ENCODE measurements around the gene SLC16A6. TPM values are rescaled to one million over a fixed set of nuclear protein-coding genes. Genes with fewer than 3 reads are reported as not detected.
"Not testable (repeated sequence)": the region's sequence is repeated elsewhere in the genome, so short reads cannot be mapped to it uniquely, and the experiment has no call there.

The SLC16A6 gene
- total and polyA plus RNA-seq, 2 experiments from 2014 or later: 0.16 to 0.32 TPM

DNA sequence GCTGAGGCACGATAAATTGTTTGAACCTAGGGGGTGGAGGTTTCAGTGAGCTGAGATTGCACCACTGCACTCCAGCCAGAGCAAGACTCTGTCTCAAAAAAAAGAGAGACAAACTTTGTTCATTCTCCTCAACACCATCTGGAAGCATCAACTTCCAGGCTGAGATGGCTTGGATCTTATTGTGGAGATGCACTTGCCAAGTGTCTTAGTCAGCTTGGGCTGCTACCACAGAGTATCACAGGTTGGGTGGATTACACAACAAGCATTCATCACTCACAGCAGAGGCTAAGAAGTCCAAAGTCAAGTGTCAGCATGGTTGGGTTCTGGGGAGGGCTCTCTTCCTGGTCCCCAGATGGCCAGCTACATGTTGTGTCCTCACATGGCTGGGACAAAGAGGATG lies 58.2 kb downstream of the SLC16A6 start:
- H3K4me1 ChIP-seq (ENCODE audit: insufficient read depth); H3K9me2 ChIP-seq (ENCODE audit: insufficient read depth); H2AFZ ChIP-seq; H3K4me3 ChIP-seq; H4K20me1 ChIP-seq (ENCODE audit: insufficient read depth); H3K9me3 ChIP-seq (ENCODE audit: low read depth); H3K36me3 ChIP-seq (ENCODE audit: low read depth); H3K9ac ChIP-seq; in situ Hi-C loops (cut with MboI); H3K27me3 ChIP-seq (replicated peaks; ENCODE audit: insufficient read depth); H3K79me2 ChIP-seq (ENCODE audit: insufficient read depth): not testable (repeated sequence)
- peak overlapping the region; percentile 32 for H3K27ac ChIP-seq
- peak; percentile 82 for DNase-seq
- H3K4me2 ChIP-seq (ENCODE audit: unreplicated experiment): peak overlapping the region; percentile 24
- WGBS, 2 experiments (ENCODE audit: low coverage in 1 of 2, low lambda C conversion rate in 2 of 2, missing lambda C conversion rate in 2 of 2): 17 to 31% methylated on average over 1 of the region's 1 CpG
- peaks cover 20% of the 10 kb centered on the region; the same call in 1 of the 2 replicates for H3F3A ChIP-seq (ENCODE audit: insufficient read depth)

DNA sequence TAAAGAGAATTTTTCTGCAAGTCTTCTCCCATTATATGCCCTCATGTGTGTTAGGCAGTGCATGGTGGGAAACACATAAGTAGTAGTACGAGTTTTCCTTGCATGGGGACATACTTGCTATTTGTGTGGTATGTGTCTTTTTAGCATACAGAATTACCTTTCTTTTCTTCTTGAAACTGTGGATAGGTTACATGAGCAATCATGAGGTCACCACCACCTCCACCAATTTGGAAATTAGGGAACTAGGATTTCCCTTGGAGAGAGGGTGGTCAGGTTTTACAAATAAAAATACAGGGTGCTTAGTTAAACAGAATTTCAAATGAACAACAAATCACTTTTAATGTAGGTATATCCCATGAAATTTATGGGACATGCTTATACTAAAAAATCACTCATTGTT lies 59.4 kb downstream of the SLC16A6 start:
- Histone ChIP-seq H3K9ac (no peak overlapping the region), H3K9me3 (ENCODE audit: low read depth) (no peaks in the 10 kb centered on the region), H3K27ac (no peak overlapping the region), H2AFZ (no peak overlapping the region), H4K20me1 (ENCODE audit: insufficient read depth) (no peaks in the 10 kb centered on the region), H3K9me2 (ENCODE audit: insufficient read depth) (no peaks in the 10 kb centered on the region), H3K4me1 (ENCODE audit: insufficient read depth) (peaks cover 9% of the 10 kb centered on the region; the same call in 1 of the 2 replicates), H3K4me2 (ENCODE audit: unreplicated experiment) (no peak overlapping the region), H3F3A (ENCODE audit: insufficient read depth) (peaks cover 20% of the 10 kb centered on the region; the same call in 1 of the 2 replicates), H3K27me3 (replicated peaks; ENCODE audit: insufficient read depth) (no peaks in the 10 kb centered on the region), H3K4me3 (no peak overlapping the region), H3K79me2 (ENCODE audit: insufficient read depth) (no peaks in the 10 kb centered on the region), H3K36me3 (ENCODE audit: low read depth) (no peaks in the 10 kb centered on the region)
- WGBS, 2 experiments (ENCODE audit: low coverage in 1 of 2, low lambda C conversion rate in 2 of 2, missing lambda C conversion rate in 2 of 2): 100% methylated on average over 1 of the region's 1 CpG; no CpG with 5 or more reads in 1 of the 2 experiments
- in situ Hi-C loops (cut with MboI): no loop called here
- TF ChIP-seq EZH2 (IDR thresholded peaks at IDR 0.05; ENCODE audit: insufficient read depth, poor library complexity, severe bottlenecking) (no peak), EZH2phosphoT487 (IDR thresholded peaks at IDR 0.05; ENCODE audit: insufficient read depth, low read depth) (no peak)
- DNase-seq: no peak

DNA sequence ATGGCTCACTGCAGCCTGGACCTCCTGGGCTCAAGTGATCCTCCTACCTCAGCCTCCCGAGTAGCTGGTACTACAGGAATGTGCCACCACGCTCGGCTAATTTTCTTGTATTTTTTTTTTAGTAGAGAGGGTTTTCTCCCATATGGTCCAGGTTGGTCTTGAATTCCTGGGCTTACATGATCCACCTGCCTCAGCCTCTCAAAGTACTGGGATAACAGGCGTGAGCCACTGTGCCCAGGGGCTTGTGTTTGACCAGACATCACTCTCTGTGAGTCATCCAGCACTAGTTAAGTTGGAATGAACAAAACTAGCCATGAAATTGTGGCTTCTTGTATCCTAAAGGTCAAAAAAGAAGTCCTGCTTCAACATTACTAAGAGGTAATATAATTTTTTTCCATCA lies 59.8 kb downstream of the SLC16A6 start:
- WGBS, 2 experiments (ENCODE audit: low coverage in 1 of 2, low lambda C conversion rate in 2 of 2, missing lambda C conversion rate in 2 of 2): 91 to 96% methylated on average over 4 of the region's 4 CpGs
- H2AFZ ChIP-seq; in situ Hi-C loops (cut with MboI); H3K4me2 ChIP-seq (ENCODE audit: unreplicated experiment); H3K9me3 ChIP-seq (ENCODE audit: low read depth); H3K9me2 ChIP-seq (ENCODE audit: insufficient read depth); H3K4me1 ChIP-seq (ENCODE audit: insufficient read depth); H3K36me3 ChIP-seq (ENCODE audit: low read depth); DNase-seq; H3K27me3 ChIP-seq (replicated peaks; ENCODE audit: insufficient read depth); H4K20me1 ChIP-seq (ENCODE audit: insufficient read depth); H3K4me3 ChIP-seq; H3K9ac ChIP-seq; H3K79me2 ChIP-seq (ENCODE audit: insufficient read depth); H3K27ac ChIP-seq: not testable (repeated sequence)
- peaks cover 20% of the 10 kb centered on the region; the same call in 1 of the 2 replicates for H3F3A ChIP-seq (ENCODE audit: insufficient read depth)

DNA sequence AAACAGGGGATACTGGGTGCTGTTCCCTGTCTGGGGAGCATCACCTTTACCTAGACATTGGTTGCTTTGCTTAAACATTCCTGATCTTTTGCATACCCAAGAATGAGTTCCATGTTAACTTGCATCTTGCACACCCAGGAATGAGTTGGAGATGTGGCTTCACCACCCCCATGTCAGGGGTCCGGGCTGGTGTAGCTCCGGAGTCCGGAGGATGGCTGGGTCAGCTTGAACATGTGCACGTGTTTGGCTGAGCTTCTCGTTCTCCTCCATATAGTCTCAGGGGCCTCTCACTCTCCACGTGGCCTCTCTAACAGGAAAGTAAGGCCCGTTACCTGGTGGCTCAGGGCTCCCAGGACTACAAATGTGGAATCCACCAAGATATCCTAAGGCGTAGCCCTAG lies 61.3 kb downstream of the SLC16A6 start:
- Histone ChIP-seq H4K20me1 (ENCODE audit: insufficient read depth) (no peaks in the 10 kb centered on the region), H3K9ac (no peak overlapping the region), H3K27me3 (replicated peaks; ENCODE audit: insufficient read depth) (no peaks in the 10 kb centered on the region), H3F3A (ENCODE audit: insufficient read depth) (peaks cover 11% of the 10 kb centered on the region; the same call in 1 of the 2 replicates), H3K36me3 (ENCODE audit: low read depth) (no peaks in the 10 kb centered on the region), H2AFZ (no peak overlapping the region), H3K4me3 (no peak overlapping the region), H3K27ac (no peak overlapping the region), H3K9me3 (ENCODE audit: low read depth) (no peaks in the 10 kb centered on the region), H3K9me2 (ENCODE audit: insufficient read depth) (no peaks in the 10 kb centered on the region), H3K79me2 (ENCODE audit: insufficient read depth) (no peaks in the 10 kb centered on the region), H3K4me1 (ENCODE audit: insufficient read depth) (peaks cover 2% of the 10 kb centered on the region; the same call in 1 of the 2 replicates), H3K4me2 (ENCODE audit: unreplicated experiment) (no peak overlapping the region)
- TF ChIP-seq EZH2phosphoT487 (IDR thresholded peaks at IDR 0.05; ENCODE audit: insufficient read depth, low read depth): no peak
- no peak for TF ChIP-seq EZH2 (IDR thresholded peaks at IDR 0.05; ENCODE audit: insufficient read depth, poor library complexity, severe bottlenecking)
- DNase-seq: no peak
- 85 to 91% methylated on average over 8 of the region's 8 CpGs for WGBS, 2 experiments (ENCODE audit: low coverage in 1 of 2, low lambda C conversion rate in 2 of 2, missing lambda C conversion rate in 2 of 2)
- in situ Hi-C loops (cut with MboI): no loop called here

Data from GM23248 (cell line).